ENCODE data around the gene AXIN1.
A peak's percentile ranks its signal among the peaks of the same experiment; 100 is the strongest.
"Not testable (repeated sequence)": the region's sequence is repeated elsewhere in the genome, so short reads cannot be mapped to it uniquely, and the experiment has no call there.

AXIN1 gene, protein sequence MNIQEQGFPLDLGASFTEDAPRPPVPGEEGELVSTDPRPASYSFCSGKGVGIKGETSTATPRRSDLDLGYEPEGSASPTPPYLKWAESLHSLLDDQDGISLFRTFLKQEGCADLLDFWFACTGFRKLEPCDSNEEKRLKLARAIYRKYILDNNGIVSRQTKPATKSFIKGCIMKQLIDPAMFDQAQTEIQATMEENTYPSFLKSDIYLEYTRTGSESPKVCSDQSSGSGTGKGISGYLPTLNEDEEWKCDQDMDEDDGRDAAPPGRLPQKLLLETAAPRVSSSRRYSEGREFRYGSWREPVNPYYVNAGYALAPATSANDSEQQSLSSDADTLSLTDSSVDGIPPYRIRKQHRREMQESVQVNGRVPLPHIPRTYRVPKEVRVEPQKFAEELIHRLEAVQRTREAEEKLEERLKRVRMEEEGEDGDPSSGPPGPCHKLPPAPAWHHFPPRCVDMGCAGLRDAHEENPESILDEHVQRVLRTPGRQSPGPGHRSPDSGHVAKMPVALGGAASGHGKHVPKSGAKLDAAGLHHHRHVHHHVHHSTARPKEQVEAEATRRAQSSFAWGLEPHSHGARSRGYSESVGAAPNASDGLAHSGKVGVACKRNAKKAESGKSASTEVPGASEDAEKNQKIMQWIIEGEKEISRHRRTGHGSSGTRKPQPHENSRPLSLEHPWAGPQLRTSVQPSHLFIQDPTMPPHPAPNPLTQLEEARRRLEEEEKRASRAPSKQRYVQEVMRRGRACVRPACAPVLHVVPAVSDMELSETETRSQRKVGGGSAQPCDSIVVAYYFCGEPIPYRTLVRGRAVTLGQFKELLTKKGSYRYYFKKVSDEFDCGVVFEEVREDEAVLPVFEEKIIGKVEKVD

DNA sequence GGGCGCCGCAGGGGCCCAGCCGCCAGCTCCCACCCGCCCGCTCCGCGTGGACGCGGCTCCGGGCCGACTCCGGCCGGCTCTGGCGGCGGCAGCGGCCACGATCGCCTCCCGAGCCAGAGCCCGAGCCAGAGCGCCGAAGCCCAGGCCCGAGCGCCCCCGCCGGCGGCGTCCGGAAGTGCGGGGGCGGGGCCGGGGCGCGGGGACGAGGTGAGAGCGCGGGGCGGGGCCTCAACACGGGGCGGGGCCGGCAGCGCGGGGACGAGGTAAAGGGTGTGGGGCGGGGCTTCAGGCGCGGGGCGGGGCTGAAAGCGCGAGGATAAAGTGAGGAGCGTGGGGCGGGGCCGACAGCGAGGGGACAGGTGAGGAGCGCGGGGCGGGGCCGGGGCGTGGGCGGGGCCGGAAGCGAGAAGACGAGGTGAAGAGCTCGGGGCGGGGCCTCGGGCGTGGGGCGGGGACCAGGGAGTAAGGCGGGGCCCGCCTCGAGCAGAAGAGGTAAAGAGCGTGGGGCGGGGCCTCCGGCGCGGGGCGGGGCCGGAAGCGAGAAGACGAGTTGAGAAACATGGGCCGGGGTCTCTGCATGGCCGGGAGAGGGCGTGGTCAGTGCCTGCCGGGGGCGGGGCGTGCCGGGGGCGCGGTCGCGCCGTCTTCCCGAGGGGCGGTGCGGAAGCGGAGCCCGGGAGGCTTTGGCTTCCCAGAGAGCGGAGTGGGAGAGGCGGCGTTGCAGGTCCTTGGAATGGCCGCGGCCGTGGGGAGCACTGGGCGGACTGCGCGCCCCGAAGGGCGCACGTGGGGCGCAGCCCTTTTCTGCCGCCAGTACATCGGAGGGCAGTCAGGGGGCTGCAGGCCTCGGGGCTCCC, at the start of gene AXIN1:
Gene AXIN1 (minus strand): TSS at position 177 of the 857 bp plus-strand sequence. CDS start 5,698 bp downstream, outside the sequence.
- peak; percentile 73 to 80 for ATAC-seq

DNA sequence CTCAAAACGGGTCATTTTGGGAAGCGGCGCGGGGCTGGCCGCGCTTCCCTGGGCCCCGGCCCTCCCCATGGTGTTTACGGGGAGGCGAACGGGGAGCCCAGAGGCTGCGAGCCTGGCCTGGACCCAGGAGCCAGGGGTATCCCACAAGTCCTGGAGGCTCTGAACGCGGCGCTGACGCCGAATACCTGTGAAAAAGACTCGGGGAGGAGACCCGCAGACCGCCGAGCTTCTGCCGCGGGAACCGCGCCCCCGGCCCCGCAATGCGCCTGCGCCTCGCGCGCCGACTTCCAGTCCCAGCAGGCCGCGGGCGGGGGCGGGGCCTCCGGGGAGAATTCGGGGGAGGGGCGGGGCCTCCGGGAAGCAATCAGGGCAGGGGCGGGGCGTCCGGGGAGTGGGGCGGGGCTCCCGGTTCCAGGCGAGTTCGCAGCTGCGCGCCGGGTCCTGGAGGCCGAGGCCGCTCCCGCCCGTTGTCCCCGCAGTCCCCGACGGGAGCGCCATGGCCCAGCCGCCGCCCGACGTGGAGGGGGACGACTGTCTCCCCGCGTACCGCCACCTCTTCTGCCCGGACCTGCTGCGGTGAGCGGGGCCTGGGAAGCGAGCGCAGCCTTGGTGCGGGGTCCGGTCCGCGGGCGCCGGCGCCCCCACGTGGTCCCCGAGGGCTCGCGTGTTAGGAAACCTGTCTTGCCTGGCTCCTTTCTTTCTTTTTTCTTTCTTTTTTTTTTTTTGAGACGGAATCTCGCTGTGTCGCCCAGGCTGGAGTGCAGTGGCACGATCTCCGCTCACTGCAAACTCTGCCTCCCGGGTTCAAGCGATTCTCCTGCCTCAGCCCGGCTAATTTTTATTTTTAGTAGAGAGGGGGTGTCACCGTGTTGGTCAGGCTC, 49.2 kb upstream of the AXIN1 start, which contains the start of gene DECR2:
Gene DECR2 (plus strand): TSS at position 418 of the 881 bp plus-strand sequence. CDS start 79 bp downstream, at position 497.
- ATAC-seq: peak; percentile 82 to 85

DNA sequence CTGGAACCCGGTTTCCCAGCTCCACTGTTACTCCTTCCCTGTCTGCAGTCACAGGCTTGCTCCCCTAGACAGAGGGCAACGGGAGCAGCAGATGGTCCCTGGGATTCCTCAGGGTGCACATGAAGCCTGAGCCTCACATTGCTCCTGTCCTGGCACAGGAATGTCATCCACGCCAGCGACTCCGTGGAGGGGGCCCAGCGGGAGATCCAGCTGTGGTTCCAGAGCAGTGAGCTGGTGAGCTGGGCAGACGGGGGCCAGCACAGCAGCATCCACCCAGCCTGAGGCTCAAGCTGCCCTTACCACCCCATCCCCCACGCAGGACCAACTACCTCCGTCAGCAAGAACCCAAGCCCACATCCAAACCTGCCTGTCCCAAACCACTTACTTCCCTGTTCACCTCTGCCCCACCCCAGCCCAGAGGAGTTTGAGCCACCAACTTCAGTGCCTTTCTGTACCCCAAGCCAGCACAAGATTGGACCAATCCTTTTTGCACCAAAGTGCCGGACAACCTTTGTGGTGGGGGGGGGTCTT, 47.6 kb upstream of the AXIN1 start:
- no peak for ATAC-seq

DNA sequence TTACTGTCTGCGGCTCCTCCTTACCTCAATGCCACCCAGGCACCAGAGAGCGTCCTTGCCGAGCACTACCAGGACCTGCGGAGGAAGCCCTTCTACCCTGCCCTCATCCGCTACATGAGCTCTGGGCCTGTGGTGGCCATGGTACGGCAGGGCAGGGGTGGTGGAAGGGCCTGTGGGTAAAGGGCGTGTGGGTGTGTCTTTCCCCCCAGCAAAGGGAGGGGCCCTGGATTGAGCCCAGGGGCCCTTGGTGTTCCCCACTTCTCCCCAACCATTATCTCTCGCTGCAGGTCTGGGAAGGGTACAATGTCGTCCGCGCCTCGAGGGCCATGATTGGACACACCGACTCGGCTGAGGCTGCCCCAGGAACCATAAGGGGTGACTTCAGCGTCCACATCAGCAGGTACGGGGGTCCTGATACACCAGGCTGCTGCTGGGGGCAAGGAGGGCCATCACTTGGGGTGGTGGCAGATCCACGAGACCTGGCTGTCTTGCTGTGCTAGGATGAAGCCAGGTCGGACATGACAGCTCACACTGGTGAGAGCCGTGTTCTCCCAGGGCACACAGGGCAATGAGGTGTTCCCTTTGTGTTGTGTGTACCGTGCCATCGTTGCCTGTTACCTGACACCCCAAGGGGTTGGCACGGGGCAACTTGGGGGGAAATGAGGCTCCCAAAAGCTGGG, 47.0 kb upstream of the AXIN1 start:
- no peak for ATAC-seq

DNA sequence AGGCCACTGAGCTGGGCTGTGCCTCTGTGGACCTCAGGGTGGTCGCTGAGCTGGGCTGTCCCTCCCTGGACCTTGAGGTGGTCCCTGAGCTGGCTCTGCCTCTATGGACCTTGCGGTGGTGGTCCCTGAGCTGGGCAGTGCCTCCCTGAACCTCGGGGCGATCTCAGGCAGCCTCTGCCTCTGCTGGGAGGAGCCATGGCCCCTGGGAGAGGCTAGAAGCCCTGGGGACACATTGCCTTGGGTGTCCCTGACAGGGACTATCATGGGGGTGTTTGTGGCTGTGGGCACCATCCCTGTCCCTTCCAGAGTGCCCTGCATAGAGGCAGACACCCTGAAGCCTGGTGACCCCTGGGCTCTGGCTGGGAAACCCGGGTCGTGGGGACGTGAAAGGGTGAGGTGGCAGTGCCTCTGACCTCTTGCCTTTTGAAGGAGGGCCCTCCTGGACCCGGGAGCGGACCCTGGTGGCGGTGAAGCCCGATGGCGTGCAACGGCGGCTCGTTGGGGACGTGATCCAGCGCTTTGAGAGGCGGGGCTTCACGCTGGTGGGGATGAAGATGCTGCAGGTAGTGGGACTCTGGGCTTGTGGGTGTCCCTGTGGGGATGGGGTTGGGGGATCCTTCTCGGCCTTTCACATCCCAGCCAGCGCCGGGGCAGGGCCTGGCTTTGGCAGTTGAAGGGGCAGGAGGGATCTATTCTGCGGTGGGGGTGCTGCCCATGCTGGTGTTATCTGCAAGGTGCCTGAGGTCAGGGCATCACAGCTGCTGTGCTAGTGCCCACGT, 46.2 kb upstream of the AXIN1 start:
- no peak for ATAC-seq

DNA sequence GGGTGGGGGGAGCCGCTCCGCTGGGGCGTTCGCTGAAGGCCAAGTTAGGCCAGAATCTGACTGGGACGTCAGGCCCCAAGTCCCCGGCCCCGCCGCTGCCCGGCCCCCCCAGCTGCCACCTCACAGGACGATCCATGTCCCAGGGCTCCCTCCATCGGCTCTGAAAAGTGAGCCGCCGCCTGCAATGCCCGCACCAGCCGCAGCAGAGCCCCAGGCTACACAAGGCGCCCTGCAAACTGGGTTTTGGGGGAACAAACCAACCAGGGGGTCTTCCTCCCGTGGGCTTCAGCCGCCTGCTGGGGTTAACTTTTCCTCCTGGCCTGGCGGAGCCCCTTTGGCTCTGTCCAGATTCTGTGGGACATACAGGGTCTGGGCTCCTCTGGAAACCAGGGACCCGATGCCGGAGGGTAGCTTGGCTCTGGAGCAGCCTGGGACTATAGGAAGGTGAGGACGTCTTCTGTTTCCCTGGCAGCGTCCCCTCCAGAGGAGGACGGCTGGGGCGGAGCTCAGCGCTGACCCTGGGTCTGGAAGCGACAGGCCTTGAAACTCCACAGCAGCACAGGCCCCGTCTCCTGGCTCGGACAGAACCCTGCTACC, 45.3 kb upstream of the AXIN1 start:
- no peak for ATAC-seq

DNA sequence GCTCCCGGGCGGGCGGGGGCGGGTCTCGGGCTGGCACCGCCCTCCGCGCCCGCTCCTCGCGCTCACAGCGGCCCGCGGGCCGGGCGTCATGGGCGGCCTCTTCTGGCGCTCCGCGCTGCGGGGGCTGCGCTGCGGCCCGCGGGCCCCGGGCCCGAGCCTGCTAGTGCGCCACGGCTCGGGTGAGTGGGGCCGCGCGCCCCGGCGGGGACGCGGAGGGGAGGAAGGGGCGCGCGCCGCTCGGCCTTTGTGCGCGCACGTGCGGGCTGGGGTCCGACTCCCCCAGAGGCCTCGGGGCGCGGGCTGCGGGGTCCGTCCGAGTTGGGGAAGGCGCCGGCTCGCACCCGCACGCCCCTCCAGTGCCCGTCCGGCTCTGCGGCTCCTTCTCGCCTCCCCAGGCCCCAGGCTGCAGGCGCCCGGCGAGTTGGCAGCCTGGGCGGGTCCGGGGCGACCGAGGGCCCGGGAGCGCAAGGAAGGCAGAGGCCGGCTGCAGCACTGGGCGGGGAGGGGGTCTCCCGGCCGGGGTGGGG, 44.7 kb upstream of the AXIN1 start, which contains the start of gene NME4:
Gene NME4 (plus strand): TSS at position 65 of the 527 bp plus-strand sequence. CDS start 24 bp downstream, at position 89.
- ATAC-seq: no peak

DNA sequence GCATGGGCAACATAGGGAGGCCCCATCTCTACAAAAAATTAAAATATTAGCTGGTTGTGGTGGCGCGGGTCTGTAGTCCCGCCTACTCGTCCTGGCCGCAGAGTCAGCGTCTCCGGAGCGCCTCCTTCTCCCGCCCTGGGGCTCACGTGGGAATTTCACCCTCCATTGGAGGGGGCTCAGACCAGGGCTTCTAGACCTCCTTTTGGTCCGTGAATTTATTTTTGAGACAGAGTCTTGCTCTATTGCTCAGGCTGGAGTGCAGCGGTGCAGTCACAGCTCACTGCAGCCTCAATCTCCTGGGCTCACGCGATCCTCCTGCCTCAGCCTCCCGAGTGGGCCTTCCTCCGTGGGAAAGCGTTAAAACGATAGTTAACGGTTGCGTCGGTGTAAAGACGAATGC, 44.1 kb upstream of the AXIN1 start:
- ATAC-seq: no peak

DNA sequence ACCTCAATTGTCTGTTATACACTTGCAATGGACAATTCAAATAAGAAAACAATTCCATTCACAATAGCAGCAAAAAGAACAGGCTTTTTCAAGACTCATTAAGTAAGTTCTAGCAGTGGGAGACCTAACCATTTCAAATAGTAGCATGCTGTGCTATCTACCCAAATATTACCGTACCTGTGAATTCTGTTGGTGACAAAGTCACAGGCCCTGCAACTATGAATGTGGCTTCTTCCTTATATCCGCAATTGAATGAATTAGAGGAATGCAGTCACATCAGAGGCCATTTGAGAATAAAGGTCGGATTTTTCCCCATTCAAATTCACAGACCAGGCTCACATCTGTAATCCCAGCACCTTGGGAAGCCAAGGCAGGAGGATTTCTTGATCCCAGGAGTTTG, 43.7 kb upstream of the AXIN1 start:
- ATAC-seq: no peak

DNA sequence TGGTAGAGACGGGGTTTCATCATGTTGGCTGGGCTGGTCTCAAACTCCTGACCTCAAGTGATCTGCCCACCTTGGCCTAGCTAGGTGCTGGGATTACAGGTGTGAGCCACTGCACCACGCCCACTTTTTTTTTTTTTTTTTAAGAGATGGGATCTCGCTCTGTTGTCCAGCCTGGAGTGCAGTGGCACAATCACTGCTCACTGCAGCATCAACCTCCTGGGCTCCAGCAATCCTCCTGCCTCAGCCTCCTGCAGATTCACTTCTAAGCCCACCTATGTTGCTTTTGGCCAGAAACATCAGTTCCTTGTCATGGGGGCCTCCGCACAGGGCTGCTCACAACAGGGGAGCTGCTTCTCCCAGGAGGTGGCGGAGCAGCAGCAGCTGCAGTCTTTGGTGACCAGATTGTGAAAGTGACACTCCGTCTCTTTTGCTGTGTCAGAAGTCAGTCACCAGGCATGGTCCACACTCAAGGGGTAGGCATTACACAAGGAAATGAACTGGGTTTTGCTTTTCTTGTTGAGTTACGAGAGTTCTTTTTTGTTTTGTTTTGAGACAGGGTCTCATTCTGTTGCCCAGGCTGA, 40.0 kb upstream of the AXIN1 start:
- peak in 1 of 2 donors; percentile 9 for ATAC-seq

DNA sequence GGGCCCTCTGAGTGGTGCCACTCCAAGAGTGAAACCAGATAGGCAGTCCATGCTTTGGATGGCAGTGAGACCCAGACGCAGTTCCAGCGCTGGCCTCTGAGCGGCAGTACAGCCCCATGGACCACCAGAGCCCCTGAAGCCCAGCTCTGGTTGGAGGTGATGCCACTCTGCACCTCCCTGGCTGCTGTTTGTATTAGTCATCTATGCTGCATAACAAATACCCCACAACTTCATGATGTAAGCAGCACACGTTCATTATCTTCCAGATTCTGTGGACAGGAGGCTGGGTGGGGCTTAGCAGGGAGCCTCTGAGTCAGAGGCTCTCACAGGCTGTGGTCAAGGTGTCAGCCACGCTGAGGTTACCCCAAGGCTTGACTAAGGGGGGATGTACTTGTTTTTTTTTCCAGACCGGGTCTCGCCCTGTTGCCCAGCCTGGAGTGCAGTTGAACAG, 39.4 kb upstream of the AXIN1 start:
- ATAC-seq: peak; percentile 98 to 99

DNA sequence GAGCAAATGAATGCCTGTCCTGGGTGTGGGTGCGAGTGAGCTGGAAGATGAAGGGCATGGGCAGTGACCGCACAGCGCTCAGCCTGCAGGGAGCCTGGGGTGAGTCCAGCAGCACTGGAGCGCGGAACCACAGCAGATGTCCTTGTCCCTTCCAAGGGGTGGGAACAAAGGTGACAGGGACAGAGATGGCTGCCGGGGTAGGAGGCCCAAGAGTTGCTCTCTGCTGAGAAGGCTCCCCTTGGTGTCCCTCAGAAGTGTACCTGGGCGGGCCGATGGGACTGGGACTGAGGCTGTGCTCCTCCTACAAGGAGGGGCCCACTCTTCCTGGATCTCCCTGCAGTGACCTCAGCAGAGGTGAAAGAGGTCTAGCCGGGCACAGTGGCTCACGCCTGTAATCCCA, 36.8 kb upstream of the AXIN1 start:
- no peak for ATAC-seq

DNA sequence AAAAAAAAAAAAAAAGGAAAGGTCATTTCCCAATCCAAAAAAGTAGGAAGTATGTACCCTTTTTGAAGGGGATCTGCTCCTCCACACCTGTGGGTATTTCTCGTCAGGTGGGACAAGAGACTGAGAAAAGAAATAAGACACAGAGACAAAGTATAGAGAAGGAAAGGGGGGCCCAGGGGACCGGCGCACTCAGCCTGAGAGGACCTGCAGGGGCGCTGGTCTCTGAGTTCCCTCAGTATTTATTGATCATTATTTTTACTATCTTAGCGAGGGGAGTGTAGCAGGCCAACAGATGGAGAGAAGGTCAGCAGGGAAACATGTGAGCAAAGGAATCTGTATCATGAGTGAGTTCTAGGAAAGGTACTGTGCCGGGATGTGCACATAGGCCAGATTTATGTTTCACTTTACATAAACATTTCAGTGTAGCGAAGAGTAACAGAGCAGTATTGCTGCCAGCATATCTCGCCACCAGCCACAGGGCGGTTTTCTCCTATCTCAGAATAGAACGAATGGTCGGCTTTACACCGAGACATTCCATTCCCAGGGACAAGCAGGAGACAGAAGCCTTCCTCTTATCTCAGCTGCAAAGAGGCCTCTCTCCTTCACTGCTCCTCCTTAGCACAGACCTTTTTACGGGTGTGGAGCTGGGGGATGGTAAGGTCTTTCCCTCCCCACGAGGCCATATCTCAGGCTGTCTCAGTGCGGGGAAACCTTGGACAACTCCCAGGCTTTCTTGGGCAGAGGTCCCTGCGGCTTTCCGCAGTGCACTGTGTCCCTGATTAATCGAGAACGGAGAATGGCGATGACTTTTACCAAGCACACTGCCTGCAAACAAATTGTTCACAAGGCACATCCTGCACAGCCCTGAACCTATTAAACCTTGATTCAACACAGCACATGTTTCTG, 35.5 kb upstream of the AXIN1 start:
- ATAC-seq: not testable (repeated sequence)

DNA sequence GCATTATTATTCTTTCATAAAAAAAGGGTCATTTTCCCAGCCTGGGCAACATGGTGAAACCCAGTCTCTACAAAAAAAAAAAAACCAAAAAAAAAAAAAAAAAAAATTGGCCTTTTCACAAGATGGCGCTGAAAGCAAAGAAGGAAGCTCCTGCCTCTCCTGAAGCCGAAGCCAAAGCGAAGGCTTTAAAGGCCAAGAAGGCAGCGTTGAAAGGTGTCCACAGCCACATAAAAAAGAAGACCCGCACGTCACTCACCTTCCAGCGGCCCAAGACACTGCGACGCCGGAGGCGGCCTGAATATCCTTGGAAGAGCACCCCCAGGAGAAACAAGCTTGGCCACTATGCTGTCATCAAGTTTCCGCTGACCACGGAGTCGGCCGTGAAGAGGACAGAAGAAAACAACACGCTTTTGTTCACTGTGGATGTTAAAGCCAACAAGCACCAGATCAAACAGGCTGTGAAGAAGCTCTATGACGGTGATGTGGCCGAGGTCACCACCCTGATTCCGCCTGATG, 34.2 kb upstream of the AXIN1 start:
- no peak for ATAC-seq

DNA sequence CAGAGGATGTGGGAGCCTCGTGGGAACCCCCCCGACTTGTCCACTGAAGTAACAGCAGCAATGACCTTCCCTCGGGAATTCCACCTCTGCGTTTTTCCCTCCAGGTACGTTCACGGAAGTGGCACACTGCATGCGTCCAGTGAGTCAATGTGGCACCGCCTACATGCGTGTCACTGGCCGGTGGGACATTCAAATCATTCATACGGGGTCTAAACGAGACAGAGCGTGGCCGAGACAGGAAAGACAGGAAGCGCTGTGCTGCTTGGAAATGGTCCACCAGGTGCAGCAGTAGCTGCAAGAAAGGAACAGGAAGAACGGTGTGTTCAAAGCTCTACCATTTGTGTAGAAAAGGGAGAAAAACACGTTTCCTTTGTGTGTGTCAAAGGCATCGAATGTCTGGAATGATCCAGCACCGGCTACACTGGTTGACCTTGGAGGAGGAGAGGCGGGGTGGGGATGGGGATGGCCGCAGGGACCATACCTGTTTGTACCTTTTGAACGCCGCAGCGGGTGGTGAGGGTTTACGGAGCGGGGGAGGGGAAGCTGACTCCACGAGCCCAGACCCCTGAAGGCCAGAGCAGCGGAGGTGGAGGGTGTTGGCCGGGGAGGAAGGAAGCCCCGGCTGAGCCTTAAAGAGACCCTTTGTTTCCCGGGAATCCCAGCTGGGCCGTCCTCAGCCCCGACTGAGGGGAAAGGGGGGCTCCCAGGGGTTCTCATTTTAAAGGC, 31.0 kb upstream of the AXIN1 start:
- ATAC-seq: peak; percentile 41 to 62
